ENCODE results near the gene RPTOR. TPM values are rescaled to one million over a fixed set of nuclear protein-coding genes. Genes with fewer than 3 reads are reported as not detected.

RPTOR gene
- total and polyA plus RNA-seq, 2 donors (not counting 1 experiment from before 2014, with no cell fraction given) = 6.7 to 22.8 TPM

GRCh38 chr17:80836971-80837481 lies 292.4 kb downstream of the RPTOR start:
- TF ChIP-seq CTCF (conservative IDR thresholded peaks at IDR 0.05 in 1 of 2, IDR thresholded peaks at IDR 0.05 in 1 of 2; ENCODE audit: low read depth in 1 of 2, low read length in 2 of 2) = no peak
- TF ChIP-seq EZH2 (IDR thresholded peaks at IDR 0.05; ENCODE audit: low read length, missing control alignments) = no peak
- Histone ChIP-seq H3K36me3 (ENCODE audit: control insufficient read depth, insufficient read depth, low read length) (peaks cover 2% of the 10 kb centered on the region), H3K9ac (ENCODE audit: insufficient read depth, low read length) (no peak overlapping the region), H3K4me2 (ENCODE audit: extremely low read depth, insufficient read depth, low read length) (no peak overlapping the region), H3K9me3 (ENCODE audit: control insufficient read depth, insufficient read depth, low read depth, low read length) (no peaks in the 10 kb centered on the region), H4K20me1 (ENCODE audit: control insufficient read depth, extremely low read depth, insufficient read depth, low read length) (no peaks in the 10 kb centered on the region), H3K27ac (ENCODE audit: insufficient read depth, low read length) (no peak overlapping the region), H2AFZ (ENCODE audit: low read length) (no peak overlapping the region), H3K79me2 (ENCODE audit: control insufficient read depth, insufficient read depth, low read length) (no peaks in the 10 kb centered on the region), H3K27me3 (ENCODE audit: control insufficient read depth, insufficient read depth, low read length) (no peaks in the 10 kb centered on the region), H3K4me3 (replicated peaks in 1 of 4; ENCODE audit: control extremely low read depth in 1 of 4, insufficient read depth in 1 of 4, low read depth in 3 of 4, low read length in 4 of 4) (no peak overlapping the region), H3K4me1 (ENCODE audit: control insufficient read depth, extremely low read depth, insufficient read depth, low read length) (peaks cover 17% of the 10 kb centered on the region)
- no peak for DNase-seq (ENCODE audit: low read depth in 2 of 2)

DNA sequence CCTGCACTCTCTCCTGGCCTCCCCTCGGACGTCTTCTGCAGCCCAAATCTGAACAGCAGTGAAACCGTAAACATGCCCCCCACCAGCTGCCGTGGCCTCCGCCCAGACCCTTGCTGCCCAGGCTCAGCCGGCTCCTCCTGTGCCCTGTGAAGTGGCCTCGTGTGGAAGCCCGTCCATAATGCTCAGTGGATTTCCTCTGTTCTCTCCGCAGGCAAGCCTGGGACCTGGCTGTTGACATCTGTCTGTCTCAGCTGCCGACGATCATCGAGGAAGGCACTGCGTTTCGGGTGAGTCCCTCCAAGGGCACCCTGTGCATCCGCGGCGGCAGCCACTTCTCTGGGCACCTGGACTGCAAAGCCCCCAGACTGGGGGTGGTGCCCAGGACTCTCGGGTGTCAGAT lies 293.1 kb downstream of the RPTOR start:
- Histone ChIP-seq H3K27me3 (ENCODE audit: control insufficient read depth, insufficient read depth, low read length) (no peaks in the 10 kb centered on the region), H3K9me3 (ENCODE audit: control insufficient read depth, insufficient read depth, low read depth, low read length) (no peaks in the 10 kb centered on the region), H4K20me1 (ENCODE audit: control insufficient read depth, extremely low read depth, insufficient read depth, low read length) (no peaks in the 10 kb centered on the region), H3K9ac (ENCODE audit: insufficient read depth, low read length) (no peak overlapping the region), H2AFZ (ENCODE audit: low read length) (no peak overlapping the region), H3K36me3 (ENCODE audit: control insufficient read depth, insufficient read depth, low read length) (peaks cover 2% of the 10 kb centered on the region), H3K4me2 (ENCODE audit: extremely low read depth, insufficient read depth, low read length) (no peak overlapping the region), H3K79me2 (ENCODE audit: control insufficient read depth, insufficient read depth, low read length) (no peaks in the 10 kb centered on the region), H3K4me3 (replicated peaks in 1 of 4; ENCODE audit: control extremely low read depth in 1 of 4, insufficient read depth in 1 of 4, low read depth in 3 of 4, low read length in 4 of 4) (no peak overlapping the region), H3K4me1 (ENCODE audit: control insufficient read depth, extremely low read depth, insufficient read depth, low read length) (peaks cover 11% of the 10 kb centered on the region), H3K27ac (ENCODE audit: insufficient read depth, low read length) (no peak overlapping the region)
- DNase-seq (ENCODE audit: low read depth in 2 of 2) = no peak
- no peak for TF ChIP-seq CTCF (conservative IDR thresholded peaks at IDR 0.05 in 1 of 2, IDR thresholded peaks at IDR 0.05 in 1 of 2; ENCODE audit: low read depth in 1 of 2, low read length in 2 of 2)
- no peak for TF ChIP-seq EZH2 (IDR thresholded peaks at IDR 0.05; ENCODE audit: low read length, missing control alignments)

- H3K4me3 ChIP-seq (replicated peaks in 1 of 4; ENCODE audit: control extremely low read depth in 1 of 4, insufficient read depth in 1 of 4, low read depth in 3 of 4, low read length in 4 of 4) = no peak overlapping the region
- H3K79me2 ChIP-seq (ENCODE audit: control insufficient read depth, insufficient read depth, low read length) = no peaks in the 10 kb centered on the region
- no peak for DNase-seq (ENCODE audit: low read depth in 2 of 2)
- no peaks in the 10 kb centered on the region for H4K20me1 ChIP-seq (ENCODE audit: control insufficient read depth, extremely low read depth, insufficient read depth, low read length)
- no peak overlapping the region for H3K27ac ChIP-seq (ENCODE audit: insufficient read depth, low read length)
- no peak overlapping the region for H2AFZ ChIP-seq (ENCODE audit: low read length)
- H3K9ac ChIP-seq (ENCODE audit: insufficient read depth, low read length) = no peak overlapping the region
- peaks cover 8% of the 10 kb centered on the region for H3K4me1 ChIP-seq (ENCODE audit: control insufficient read depth, extremely low read depth, insufficient read depth, low read length)
- TF ChIP-seq EZH2 (IDR thresholded peaks at IDR 0.05; ENCODE audit: low read length, missing control alignments) = no peak
- TF ChIP-seq CTCF (conservative IDR thresholded peaks at IDR 0.05 in 1 of 2, IDR thresholded peaks at IDR 0.05 in 1 of 2; ENCODE audit: low read depth in 1 of 2, low read length in 2 of 2) = no peak
- H3K4me2 ChIP-seq (ENCODE audit: extremely low read depth, insufficient read depth, low read length) = no peak overlapping the region
- H3K9me3 ChIP-seq (ENCODE audit: control insufficient read depth, insufficient read depth, low read depth, low read length) = no peaks in the 10 kb centered on the region
- no peaks in the 10 kb centered on the region for H3K27me3 ChIP-seq (ENCODE audit: control insufficient read depth, insufficient read depth, low read length)
- peaks cover 2% of the 10 kb centered on the region for H3K36me3 ChIP-seq (ENCODE audit: control insufficient read depth, insufficient read depth, low read length)
These were observed 293.8 kb downstream of the RPTOR start for GRCh38 chr17:80838311-80839025.
